Keratinocyte (primary cell): ENCODE results near the gene LRRC4C. TPM values are rescaled to one million over a fixed set of nuclear protein-coding genes. Genes with fewer than 3 reads are reported as not detected.

Experiments used
- DNase-seq: peaks from one replicate; pipeline ENCODE4 v3.0.0-alpha.2; 2011; ENCODE audit warnings: low read depth, missing footprints, low spot score
- FAIRE-seq: peaks from 2 replicates; lab custom pipeline; 2011; peaks lifted over from hg19 to GRCh38; lab: Jason Lieb, UNC
- H2AFZ ChIP-seq: 2 replicates; pipeline ENCODE4 v1.6.0; 2012; ENCODE audit warnings: low read length, control low read depth, inconsistent platforms; ENCODE audit not compliant: control insufficient read depth
- H3K27ac ChIP-seq: 2 replicates; pipeline ENCODE4 v1.5.1; 2011; ENCODE audit warnings: low read length; ENCODE audit not compliant: control insufficient read depth, insufficient read depth
- H3K27me3 ChIP-seq: 3 replicates; pipeline ENCODE4 v1.6.0; 2011; ENCODE audit warnings: low read length; ENCODE audit not compliant: control insufficient read depth, insufficient read depth; ENCODE audit errors: extremely low read depth
- H3K36me3 ChIP-seq, 2 experiments: 2 replicates in 1 of 2; 3 replicates in 1 of 2; pipeline ENCODE4 v1.5.1; 2011; ENCODE audit warnings: low read length in 2 of 2, mild to moderate bottlenecking in 1 of 2; ENCODE audit not compliant: control insufficient read depth in 2 of 2, insufficient read depth in 2 of 2; ENCODE audit errors: extremely low read depth in 1 of 2
- H3K4me1 ChIP-seq: 3 replicates; pipeline ENCODE4 v1.5.1; 2011; ENCODE audit warnings: low read length; ENCODE audit not compliant: control insufficient read depth, insufficient read depth; ENCODE audit errors: extremely low read depth
- H3K4me2 ChIP-seq: 3 replicates; pipeline ENCODE4 v1.6.0; 2011; ENCODE audit warnings: low read depth, low read length; ENCODE audit not compliant: control insufficient read depth, insufficient read depth; ENCODE audit errors: extremely low read depth
- H3K4me3 ChIP-seq, 3 experiments: fragments of 200-600 bp in 1 of 3; sonication (generic) in 1 of 3; 2 replicates in 2 of 3; 3 replicates in 1 of 3; pipeline ENCODE4 v1.5.1; 2011 to 2016; ENCODE audit warnings: low read length in 3 of 3, mild to moderate bottlenecking in 3 of 3, control low read depth in 2 of 3, inconsistent platforms in 1 of 3, low read depth in 1 of 3, mixed read lengths in 1 of 3, mixed run types in 1 of 3, moderate library complexity in 1 of 3; ENCODE audit not compliant: control insufficient read depth in 2 of 3, insufficient read depth in 2 of 3; ENCODE audit errors: extremely low read depth in 1 of 3
- H3K79me2 ChIP-seq: 2 replicates; pipeline ENCODE4 v1.6.0; 2012; ENCODE audit warnings: low read length; ENCODE audit not compliant: control insufficient read depth, insufficient read depth
- H3K9ac ChIP-seq: 3 replicates; pipeline ENCODE4 v1.6.0; 2011; ENCODE audit warnings: low read length; ENCODE audit not compliant: control insufficient read depth, insufficient read depth; ENCODE audit errors: extremely low read depth
- H3K9me1 ChIP-seq: 3 replicates; pipeline ENCODE4 v1.6.0; 2011; ENCODE audit warnings: low read length; ENCODE audit not compliant: control insufficient read depth, insufficient read depth; ENCODE audit errors: extremely low read depth
- H3K9me3 ChIP-seq: 2 replicates; pipeline ENCODE4 v1.5.1; 2012; ENCODE audit warnings: low read depth, low read length; ENCODE audit not compliant: control insufficient read depth
- H4K20me1 ChIP-seq: 3 replicates; pipeline ENCODE4 v1.6.0; 2011; ENCODE audit warnings: low read length; ENCODE audit not compliant: control insufficient read depth, insufficient read depth; ENCODE audit errors: extremely low read depth
- EZH2 ChIP-seq: IDR thresholded peaks from one replicate; pipeline ENCODE4 v1.6.1; 2012; ENCODE audit warnings: inconsistent platforms, mild to moderate bottlenecking, low read length, moderate library complexity
- dilution Hi-C: fragments of 300-500 bp; cut with MboI; formaldehyde crosslinking; loops from one replicate; pipeline ENCODE4 v1.7.0; 2020; ENCODE audit warnings: low sequenced_read_pairs; ENCODE audit not compliant: extremely low pct_ligation_motif_present
- polyA plus RNA-seq, 5 experiments: library from polyadenylated mRNA; depleted of rRNA in 3 of 5; stranded (reverse) in 3 of 5; stranded (forward) in 1 of 5; unstranded in 1 of 5; fragments of >200 nt; gene quantifications; 1 replicate in 1 of 5; 2 replicates in 3 of 5; 3 replicates in 1 of 5; pipeline versions ENCODE4 v1.2.1 to v1.2.3, GENCODE V29; 2011 to 2012; ENCODE audit warnings: missing spikeins in 2 of 5, low read depth in 1 of 5, low replicate concordance in 1 of 5
- TF ChIP-seq, protein P1 (sequence below), 3 experiments: IDR thresholded peaks in 1 of 3; conservative IDR thresholded peaks in 1 of 3; optimal IDR thresholded peaks in 1 of 3; 2 replicates in 2 of 3; 3 replicates in 1 of 3; pipeline versions ENCODE3 to v1.5.1; 2011; ENCODE audit warnings: low read length in 3 of 3, mild to moderate bottlenecking in 3 of 3, moderate library complexity in 2 of 3, control low read depth in 1 of 3, inconsistent platforms in 1 of 3; ENCODE audit not compliant: insufficient read depth in 2 of 3; ENCODE audit errors: extremely low read depth in 1 of 3

Gene LRRC4C
- polyA plus RNA-seq, 1 donor (not counting 4 experiments of a cell fraction or from before 2014, with no cell fraction given): not detected

DNA sequence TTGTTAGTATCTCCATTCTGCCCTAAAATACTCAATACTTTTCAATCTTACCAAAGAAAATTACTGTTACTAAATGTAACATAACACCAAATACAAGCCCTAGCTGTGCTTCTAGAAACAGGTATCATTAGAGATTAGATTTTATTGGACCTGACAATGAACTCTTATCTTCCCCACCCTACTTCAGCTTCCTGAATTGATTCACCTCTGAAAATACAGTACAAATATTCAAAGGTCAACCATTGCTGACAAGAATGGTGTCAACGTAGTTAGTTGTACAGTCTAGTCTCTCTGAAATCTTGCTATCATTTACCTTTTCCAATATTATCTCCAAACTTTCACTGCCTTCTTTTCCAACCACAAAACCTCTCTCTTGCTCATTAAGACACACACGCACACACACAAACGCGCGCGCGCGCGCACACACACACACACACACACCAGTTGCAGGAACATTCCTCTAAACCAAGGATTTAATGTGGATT, 22.4 kb downstream of the LRRC4C start:
- Histone ChIP-seq H3K27me3 (no peaks in the 10 kb centered on the region), H3K36me3 (no peaks in the 10 kb centered on the region), H3K9me1 (no peaks in the 10 kb centered on the region), H3K4me2 (no peak overlapping the region), H3K4me1 (no peaks in the 10 kb centered on the region), H3K4me3 (no peak overlapping the region), H3K27ac (no peak overlapping the region), H3K9me3 (no peaks in the 10 kb centered on the region), H3K9ac (no peak overlapping the region), H4K20me1 (no peaks in the 10 kb centered on the region), H2AFZ (no peak overlapping the region), H3K79me2 (no peaks in the 10 kb centered on the region)
- no peak for FAIRE-seq
- dilution Hi-C loops: no loop called here
- TF ChIP-seq, protein P1, sequence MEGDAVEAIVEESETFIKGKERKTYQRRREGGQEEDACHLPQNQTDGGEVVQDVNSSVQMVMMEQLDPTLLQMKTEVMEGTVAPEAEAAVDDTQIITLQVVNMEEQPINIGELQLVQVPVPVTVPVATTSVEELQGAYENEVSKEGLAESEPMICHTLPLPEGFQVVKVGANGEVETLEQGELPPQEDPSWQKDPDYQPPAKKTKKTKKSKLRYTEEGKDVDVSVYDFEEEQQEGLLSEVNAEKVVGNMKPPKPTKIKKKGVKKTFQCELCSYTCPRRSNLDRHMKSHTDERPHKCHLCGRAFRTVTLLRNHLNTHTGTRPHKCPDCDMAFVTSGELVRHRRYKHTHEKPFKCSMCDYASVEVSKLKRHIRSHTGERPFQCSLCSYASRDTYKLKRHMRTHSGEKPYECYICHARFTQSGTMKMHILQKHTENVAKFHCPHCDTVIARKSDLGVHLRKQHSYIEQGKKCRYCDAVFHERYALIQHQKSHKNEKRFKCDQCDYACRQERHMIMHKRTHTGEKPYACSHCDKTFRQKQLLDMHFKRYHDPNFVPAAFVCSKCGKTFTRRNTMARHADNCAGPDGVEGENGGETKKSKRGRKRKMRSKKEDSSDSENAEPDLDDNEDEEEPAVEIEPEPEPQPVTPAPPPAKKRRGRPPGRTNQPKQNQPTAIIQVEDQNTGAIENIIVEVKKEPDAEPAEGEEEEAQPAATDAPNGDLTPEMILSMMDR (optimal IDR thresholded peaks at IDR 0.05 in 1 of 3, IDR thresholded peaks at IDR 0.05 in 1 of 3, conservative IDR thresholded peaks at IDR 0.05 in 1 of 3; ENCODE audit: extremely low read depth in 1 of 3, insufficient read depth in 2 of 3, low read length in 3 of 3): no peak
- TF ChIP-seq EZH2: no peak
- DNase-seq: no peak

DNA sequence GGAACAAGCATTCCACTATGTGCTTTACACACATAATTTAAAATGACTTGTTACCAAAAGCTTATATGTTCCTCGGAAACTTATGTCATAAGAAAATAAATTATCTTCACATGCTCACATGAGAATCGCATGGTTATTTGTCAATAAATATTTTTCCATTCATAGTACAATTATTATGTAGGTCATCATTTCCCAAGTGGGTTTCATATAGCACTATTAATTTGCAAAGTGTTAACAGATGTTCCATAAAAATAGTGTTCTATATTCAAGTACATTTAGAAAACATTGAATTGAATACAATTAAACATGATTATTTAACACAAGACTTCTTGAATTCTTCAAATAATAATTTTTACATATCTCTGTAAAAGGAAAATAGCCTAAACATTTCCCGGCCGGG, 23.9 kb downstream of the LRRC4C start:
- Histone ChIP-seq H3K79me2 (no peaks in the 10 kb centered on the region), H3K27me3 (no peaks in the 10 kb centered on the region), H3K36me3 (no peaks in the 10 kb centered on the region), H3K4me2 (no peak overlapping the region), H2AFZ (no peak overlapping the region), H3K4me3 (no peak overlapping the region), H3K9me1 (no peaks in the 10 kb centered on the region), H3K27ac (no peak overlapping the region), H4K20me1 (no peaks in the 10 kb centered on the region), H3K9me3 (no peaks in the 10 kb centered on the region), H3K9ac (no peak overlapping the region), H3K4me1 (no peaks in the 10 kb centered on the region)
- DNase-seq (no peak), FAIRE-seq (no peak)
- dilution Hi-C loops: no loop called here
- no peak for TF ChIP-seq EZH2
- TF ChIP-seq, protein P1 (optimal IDR thresholded peaks at IDR 0.05 in 1 of 3, IDR thresholded peaks at IDR 0.05 in 1 of 3, conservative IDR thresholded peaks at IDR 0.05 in 1 of 3; ENCODE audit: extremely low read depth in 1 of 3, insufficient read depth in 2 of 3, low read length in 3 of 3): no peak
